PC-3 (cell line): ENCODE results near the gene RPL27. TPM values are rescaled to one million over a fixed set of nuclear protein-coding genes. Genes with fewer than 3 reads are reported as not detected.

Experiments
- ATAC-seq: fragments of 200-7000 bp; cut with Tn5 transposase; 2 replicates; pipeline ENCODE4 v1.9.1; 2020; ENCODE audit warnings: mild to moderate bottlenecking, moderate library complexity
- BruUV-seq: library from RNA; stranded (reverse); fragments of 400-500 nt; replicated peaks from 2 replicates; lab custom pipeline; 2021; lab: Mats Ljungman, UMichigan
- CTCF ChIA-PET: fragments of 300-600 bp; sonication (Branson Sonifier 250); formaldehyde crosslinking; loops from one replicate; lab custom pipeline; 2022; ENCODE audit warnings: antibody characterized with exemption; lab: Charles Lee
- POLR2A ChIA-PET: fragments of 300-600 bp; sonication (Branson Sonifier 250); formaldehyde crosslinking; loops from one replicate; lab custom pipeline; 2022; ENCODE audit warnings: antibody characterized with exemption; ENCODE audit not compliant: unreplicated experiment; lab: Charles Lee
- DNase-seq: peaks from one replicate; pipeline ENCODE4 v3.0.0-alpha.2; 2015
- H2AFZ ChIP-seq: fragments of 300-600 bp; sonication (generic); 2 replicates; pipeline ENCODE4 v1.6.0; 2016; ENCODE audit warnings: antibody characterized with exemption, low read length
- H3F3A ChIP-seq: fragments of 300-600 bp; sonication (generic); one replicate; pipeline ENCODE4 v1.6.0; 2017; ENCODE audit warnings: antibody characterized with exemption, low read length, control low read depth, mild to moderate bottlenecking; ENCODE audit not compliant: unreplicated experiment
- H3K27ac ChIP-seq: fragments of 300-600 bp; sonication (generic); 2 replicates; pipeline ENCODE4 v1.5.1; 2016; ENCODE audit warnings: mild to moderate bottlenecking, low read length
- H3K27me3 ChIP-seq: fragments of 300-600 bp; sonication (generic); 2 replicates; pipeline ENCODE4 v1.6.1; 2016; ENCODE audit warnings: low read length, mixed read lengths
- H3K36me3 ChIP-seq: fragments of 300-600 bp; sonication (generic); 2 replicates; pipeline ENCODE4 v1.6.1; 2016; ENCODE audit warnings: low read depth, mixed run types, low read length, mixed read lengths
- H3K4me1 ChIP-seq: fragments of 300-600 bp; sonication (generic); 2 replicates; pipeline ENCODE4 v1.5.1; 2016; ENCODE audit warnings: low read length; ENCODE audit not compliant: insufficient read depth
- H3K4me2 ChIP-seq: fragments of 300-600 bp; sonication (generic); 2 replicates; pipeline ENCODE4 v1.6.0; 2016; ENCODE audit warnings: low read length
- H3K4me3 ChIP-seq: fragments of 300-600 bp; sonication (generic); 2 replicates; pipeline ENCODE4 v1.5.1; 2016; ENCODE audit warnings: mild to moderate bottlenecking, low read length, mixed read lengths
- H3K79me2 ChIP-seq: fragments of 300-600 bp; sonication (generic); 2 replicates; pipeline ENCODE4 v1.6.1; 2017; ENCODE audit warnings: low read length, mixed read lengths
- H3K9ac ChIP-seq: fragments of 300-600 bp; sonication (generic); 2 replicates; pipeline ENCODE4 v1.6.0; 2016; ENCODE audit warnings: mild to moderate bottlenecking, low read length
- H3K9me2 ChIP-seq: fragments of 300-600 bp; sonication (generic); replicated peaks from 2 replicates; pipeline ENCODE4 v1.6.1; 2016; ENCODE audit warnings: mixed run types, low read length, mixed read lengths
- H3K9me3 ChIP-seq: fragments of 300-600 bp; sonication (generic); 2 replicates; pipeline ENCODE4 v1.6.1; 2016; ENCODE audit warnings: low read length, mixed read lengths
- H4K20me1 ChIP-seq: fragments of 300-600 bp; sonication (generic); 2 replicates; pipeline ENCODE4 v1.6.1; 2016; ENCODE audit warnings: low read length, mixed read lengths
- CTCF ChIP-seq: fragments of 300-600 bp; sonication (generic); conservative IDR thresholded peaks from 2 replicates; pipeline ENCODE4 v1.5.1; 2017; ENCODE audit warnings: antibody characterized with exemption, low read depth, mild to moderate bottlenecking, low read length
- EZH2 ChIP-seq: fragments of 300-600 bp; sonication (generic); IDR thresholded peaks from one replicate; pipeline ENCODE4 v1.6.1; 2017; ENCODE audit warnings: antibody characterized with exemption, mild to moderate bottlenecking, low read length; ENCODE audit not compliant: unreplicated experiment
- EZH2phosphoT487 ChIP-seq: fragments of 300-600 bp; sonication (generic); IDR thresholded peaks from 2 replicates; pipeline ENCODE4 v1.6.1; 2018; ENCODE audit warnings: mild to moderate bottlenecking, antibody characterized with exemption, low read length, borderline replicate concordance
- intact Hi-C: fragments of 100-400 bp; cut with micrococcal nuclease; formaldehyde crosslinking; loops from 2 replicates; pipeline ENCODE4 v1.9.0; 2023
- total RNA-seq: library from RNA; depleted of rRNA; stranded (reverse); fragments of >200 nt; gene quantifications from 2 replicates; pipeline ENCODE4 v1.2.3, GENCODE V29; 2014

Gene RPL27
- total RNA-seq, 1 experiment from 2014 or later: 784 TPM

GRCh38 chr17:42980274-42980765, 17.9 kb upstream of the RPL27 start, which contains the start of gene RUNDC1:
Gene RUNDC1, plus strand, starts transcription at chr17:42980565. Its CDS starts 12 bp downstream, at chr17:42980577.
- POLR2A ChIA-PET: no interaction called here
- DNase-seq: peak; percentile 83

GRCh38 chr17:42980766-42981397, 17.3 kb upstream of the RPL27 start:
- H3K79me2 ChIP-seq: peaks cover 65% of the 10 kb centered on the region
- H3K9me2 ChIP-seq: no peaks in the 10 kb centered on the region
- ChIA-PET POLR2A (no interaction called here), CTCF (interaction anchor here (0.6 to 0.9 kb wide), 2 partner anchors 17 to 126 kb away, joined by 3 to 6 read pairs; partner anchors contain the start of gene RPL27)
- ATAC-seq (peak; percentile 67), DNase-seq (peak; percentile 62)
- H3F3A ChIP-seq: no peaks in the 10 kb centered on the region
- intact Hi-C loops: no loop called here
- H3K27ac ChIP-seq: peak overlapping the region; percentile 82
- H2AFZ ChIP-seq: peak overlapping the region; percentile 86
- H4K20me1 ChIP-seq: no peaks in the 10 kb centered on the region
- no peaks in the 10 kb centered on the region for H3K9me3 ChIP-seq
- peak overlapping the region; percentile 100 for H3K4me2 ChIP-seq
- TF ChIP-seq EZH2phosphoT487 (no peak), CTCF (no peak), EZH2 (no peak)
- H3K27me3 ChIP-seq: no peaks in the 10 kb centered on the region
- H3K36me3 ChIP-seq: no peaks in the 10 kb centered on the region
- H3K4me1 ChIP-seq: peaks cover 18% of the 10 kb centered on the region
- H3K4me3 ChIP-seq: peak overlapping the region; percentile 99
- BruUV-seq: no TSS peak
- peak overlapping the region; percentile 91 for H3K9ac ChIP-seq

More at GRCh38 chr17:42980274-42980765, 17.9 kb upstream of the RPL27 start, which contains the start of gene RUNDC1:
- CTCF ChIA-PET: interaction anchor here (0.9 kb wide), 1 partner anchor 18 kb away, joined by 3 read pairs; the partner anchor contains the start of gene RPL27
- Histone ChIP-seq H3K36me3 (no peaks in the 10 kb centered on the region), H3K9ac (peak within 1 kb of the TSS; percentile 91), H3K4me3 (peak within 1 kb of the TSS; percentile 99), H4K20me1 (no peaks in the 10 kb centered on the region), H3K9me2 (no peaks in the 10 kb centered on the region), H2AFZ (peak within 1 kb of the TSS; percentile 86), H3K27me3 (no peaks in the 10 kb centered on the region), H3F3A (no peaks in the 10 kb centered on the region), H3K4me1 (peaks cover 18% of the 10 kb centered on the region), H3K4me2 (peak within 1 kb of the TSS; percentile 100), H3K9me3 (no peaks in the 10 kb centered on the region), H3K27ac (peak within 1 kb of the TSS; percentile 82), H3K79me2 (peaks cover 60% of the 10 kb centered on the region)
- TF ChIP-seq EZH2 (no peak), CTCF (no peak), EZH2phosphoT487 (no peak)
- no TSS peak for BruUV-seq
- intact Hi-C loops: no loop called here
- peak; percentile 80 for ATAC-seq
